Breast epithelium (tissue), 4 donors: ENCODE data around the gene NOS1AP. TPM values are rescaled to one million over a fixed set of nuclear protein-coding genes. Genes with fewer than 3 reads are reported as not detected.

ENCODE experiments used
- DNase-seq, 2 donors: peaks; one replicate each; pipeline ENCODE4 v3.0.0-alpha.2; 2019; ENCODE audit warnings: low spot score in 2 of 2
- H3K27ac ChIP-seq, 2 donors: fragments of 200-600 bp; sonication (generic) in 1 of 2; one replicate each; pipeline ENCODE4 v1.5.1; 2016 to 2019; ENCODE audit warnings: mild to moderate bottlenecking in 1 of 2
- H3K27me3 ChIP-seq, 2 donors: fragments of 200-600 bp; sonication (generic) in 1 of 2; one replicate each; pipeline versions ENCODE4 v1.5.1 to v1.6.0; 2017 to 2019; ENCODE audit warnings: control low read depth in 1 of 2, mild to moderate bottlenecking in 1 of 2
- H3K36me3 ChIP-seq: fragments of 200-600 bp; one replicate; pipeline ENCODE4 v1.5.1; 2019
- H3K4me1 ChIP-seq, 2 donors: fragments of 200-600 bp; sonication (generic); one replicate each; pipeline ENCODE4 v1.5.1; 2016 to 2019; ENCODE audit warnings: control low read depth in 1 of 2
- H3K4me3 ChIP-seq, 3 donors: fragments of 200-600 bp; sonication (generic); 1 replicate in 2 of 3; 2 replicates in 1 of 3; pipeline ENCODE4 v1.5.1; 2016 to 2019; ENCODE audit warnings: mild to moderate bottlenecking in 3 of 3, moderate library complexity in 2 of 3
- H3K9me3 ChIP-seq, 2 donors: fragments of 200-600 bp; sonication (generic) in 1 of 2; one replicate each; pipeline ENCODE4 v1.5.1; 2016 to 2019; ENCODE audit warnings: control low read depth in 1 of 2
- POLR2A ChIP-seq: fragments of 450-650 bp; IDR thresholded peaks from one replicate; pipeline ENCODE4 v1.6.1; 2016; ENCODE audit warnings: antibody characterized with exemption, mild to moderate bottlenecking, moderate library complexity
- POLR2AphosphoS5 ChIP-seq, 3 donors: sonication (generic); formaldehyde crosslinking; IDR thresholded peaks; one replicate each; pipeline ENCODE4 v1.6.1; 2017; ENCODE audit warnings: antibody characterized with exemption in 3 of 3
- intact Hi-C: fragments of 100-400 bp; cut with DNase I; formaldehyde crosslinking; loops from one replicate; pipeline ENCODE4 v1.15.1; 2023; ENCODE audit warnings: low total_unique reads
- total RNA-seq, 3 donors: library from RNA; depleted of rRNA; stranded (reverse); fragments of >200 nt; gene quantifications; one replicate each; pipeline ENCODE4 v1.1.0, GENCODE V29; 2016
- TF ChIP-seq, protein P1 (sequence below), 3 donors: fragments of 450-650 bp; IDR thresholded peaks; one replicate each; pipeline ENCODE4 v1.5.1; 2016 to 2017; ENCODE audit warnings: antibody characterized with exemption in 3 of 3, mild to moderate bottlenecking in 3 of 3, moderate library complexity in 3 of 3

NOS1AP gene
- total RNA-seq, 3 donors from 2014 or later: 2.2 to 17.6 (median 11.8) TPM

DNA sequence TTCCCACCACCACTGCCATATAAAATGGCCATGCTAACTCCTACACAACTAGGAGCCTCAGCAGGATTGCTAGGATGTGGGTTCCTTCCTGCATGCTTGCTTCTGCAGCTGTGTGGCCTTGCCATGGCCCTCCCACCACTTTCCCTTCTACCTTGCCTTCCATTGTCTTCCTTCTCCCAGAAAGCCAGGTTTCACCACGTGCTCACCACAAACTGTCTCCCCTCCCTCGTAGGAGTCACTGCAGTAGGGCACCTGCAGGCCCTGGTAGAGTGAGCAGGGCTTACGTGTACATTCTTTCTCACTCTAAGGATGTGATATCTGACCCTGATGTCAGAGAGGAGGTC, 315.8 kb downstream of the NOS1AP start:
- H3K27ac ChIP-seq: no peak overlapping the region
- H3K4me1 ChIP-seq: no peaks in the 10 kb centered on the region
- no peak overlapping the region for H3K4me3 ChIP-seq
- TF ChIP-seq POLR2A (no peak), POLR2AphosphoS5 (IDR thresholded peaks at IDR 0.05) (no peak)
- TF ChIP-seq, protein P1, sequence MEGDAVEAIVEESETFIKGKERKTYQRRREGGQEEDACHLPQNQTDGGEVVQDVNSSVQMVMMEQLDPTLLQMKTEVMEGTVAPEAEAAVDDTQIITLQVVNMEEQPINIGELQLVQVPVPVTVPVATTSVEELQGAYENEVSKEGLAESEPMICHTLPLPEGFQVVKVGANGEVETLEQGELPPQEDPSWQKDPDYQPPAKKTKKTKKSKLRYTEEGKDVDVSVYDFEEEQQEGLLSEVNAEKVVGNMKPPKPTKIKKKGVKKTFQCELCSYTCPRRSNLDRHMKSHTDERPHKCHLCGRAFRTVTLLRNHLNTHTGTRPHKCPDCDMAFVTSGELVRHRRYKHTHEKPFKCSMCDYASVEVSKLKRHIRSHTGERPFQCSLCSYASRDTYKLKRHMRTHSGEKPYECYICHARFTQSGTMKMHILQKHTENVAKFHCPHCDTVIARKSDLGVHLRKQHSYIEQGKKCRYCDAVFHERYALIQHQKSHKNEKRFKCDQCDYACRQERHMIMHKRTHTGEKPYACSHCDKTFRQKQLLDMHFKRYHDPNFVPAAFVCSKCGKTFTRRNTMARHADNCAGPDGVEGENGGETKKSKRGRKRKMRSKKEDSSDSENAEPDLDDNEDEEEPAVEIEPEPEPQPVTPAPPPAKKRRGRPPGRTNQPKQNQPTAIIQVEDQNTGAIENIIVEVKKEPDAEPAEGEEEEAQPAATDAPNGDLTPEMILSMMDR (IDR thresholded peaks at IDR 0.05): no peak
- H3K9me3 ChIP-seq: no peaks in the 10 kb centered on the region
- intact Hi-C loops: no loop called here
- no peak for DNase-seq
- no peaks in the 10 kb centered on the region for H3K36me3 ChIP-seq
- no peaks in the 10 kb centered on the region for H3K27me3 ChIP-seq

DNA sequence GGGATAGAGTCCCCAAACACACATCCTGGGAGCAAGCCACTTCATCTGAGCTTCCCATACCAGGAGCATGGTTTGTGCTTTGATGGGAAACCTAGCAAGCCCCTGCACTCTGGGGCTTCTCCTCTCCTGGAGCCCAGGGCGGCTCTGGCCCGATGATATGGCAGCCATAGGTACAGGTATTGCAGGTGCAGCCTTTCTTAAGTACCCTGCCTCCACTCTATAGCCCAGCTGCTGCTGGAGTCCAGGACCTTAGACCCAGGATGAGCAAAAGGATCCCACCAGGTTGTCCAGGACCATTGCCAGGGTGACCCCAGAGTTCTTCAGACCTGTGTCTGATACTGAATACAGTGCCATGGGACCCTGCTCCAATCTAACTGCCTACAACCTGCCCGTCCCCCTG, 316.2 kb downstream of the NOS1AP start:
- Histone ChIP-seq H3K36me3 (no peaks in the 10 kb centered on the region), H3K27ac (no peak overlapping the region), H3K9me3 (no peaks in the 10 kb centered on the region), H3K4me1 (no peaks in the 10 kb centered on the region), H3K27me3 (no peaks in the 10 kb centered on the region), H3K4me3 (no peak overlapping the region)
- no peak for DNase-seq
- no peak for TF ChIP-seq POLR2AphosphoS5 (IDR thresholded peaks at IDR 0.05)
- TF ChIP-seq POLR2A: no peak
- TF ChIP-seq, protein P1 (IDR thresholded peaks at IDR 0.05): no peak
- intact Hi-C loops: no loop called here

DNA sequence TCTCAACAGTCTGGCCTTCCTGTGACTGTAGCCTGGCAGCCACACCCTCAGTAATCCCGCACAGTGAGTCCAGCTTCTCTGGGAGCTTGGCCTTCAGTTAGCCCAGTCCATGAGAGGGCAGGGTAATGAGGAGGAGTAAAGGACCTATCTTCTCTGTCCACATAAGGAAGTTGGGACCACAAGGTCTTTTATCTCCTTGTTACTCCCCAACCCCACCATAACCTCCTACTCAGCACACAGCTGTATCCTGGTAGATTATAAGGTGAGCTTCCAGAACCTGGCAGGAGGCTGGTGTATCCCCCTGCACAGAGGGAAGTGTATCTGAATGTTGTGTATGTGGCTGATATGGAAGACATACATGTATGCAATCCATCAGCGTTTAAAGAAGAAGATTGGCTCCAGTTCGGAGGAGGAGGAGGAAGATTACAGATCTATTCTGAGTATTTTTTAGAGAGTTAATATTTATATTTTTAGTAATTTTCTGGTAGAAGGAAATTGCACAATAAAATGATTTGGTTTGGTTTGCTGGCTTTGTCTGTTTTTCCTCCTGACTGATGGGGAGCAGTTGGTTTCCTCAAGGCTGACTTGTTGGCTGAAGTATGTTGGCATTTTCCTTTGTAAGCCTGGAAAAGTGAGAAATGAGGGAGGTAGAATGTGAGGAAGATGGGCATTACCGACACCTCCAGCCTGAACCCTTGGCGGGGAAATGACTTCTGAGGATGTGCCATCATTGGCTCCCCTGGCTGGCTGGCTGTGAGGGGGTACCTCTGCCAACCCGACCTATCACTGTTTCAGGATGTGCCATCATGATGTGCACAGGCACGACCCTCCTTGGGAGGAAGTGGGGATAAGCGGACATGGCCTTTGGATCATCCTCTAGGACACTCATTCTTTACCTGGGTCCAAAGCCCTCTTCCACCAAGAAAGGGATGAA, 317.1 kb downstream of the NOS1AP start:
- Histone ChIP-seq H3K4me1 (no peaks in the 10 kb centered on the region), H3K4me3 (no peak overlapping the region), H3K27ac (no peak overlapping the region), H3K9me3 (no peaks in the 10 kb centered on the region), H3K27me3 (no peaks in the 10 kb centered on the region), H3K36me3 (no peaks in the 10 kb centered on the region)
- no peak for DNase-seq
- no peak for TF ChIP-seq POLR2AphosphoS5 (IDR thresholded peaks at IDR 0.05)
- no peak for TF ChIP-seq POLR2A
- TF ChIP-seq, protein P1 (IDR thresholded peaks at IDR 0.05): no peak
- intact Hi-C loops: no loop called here

DNA sequence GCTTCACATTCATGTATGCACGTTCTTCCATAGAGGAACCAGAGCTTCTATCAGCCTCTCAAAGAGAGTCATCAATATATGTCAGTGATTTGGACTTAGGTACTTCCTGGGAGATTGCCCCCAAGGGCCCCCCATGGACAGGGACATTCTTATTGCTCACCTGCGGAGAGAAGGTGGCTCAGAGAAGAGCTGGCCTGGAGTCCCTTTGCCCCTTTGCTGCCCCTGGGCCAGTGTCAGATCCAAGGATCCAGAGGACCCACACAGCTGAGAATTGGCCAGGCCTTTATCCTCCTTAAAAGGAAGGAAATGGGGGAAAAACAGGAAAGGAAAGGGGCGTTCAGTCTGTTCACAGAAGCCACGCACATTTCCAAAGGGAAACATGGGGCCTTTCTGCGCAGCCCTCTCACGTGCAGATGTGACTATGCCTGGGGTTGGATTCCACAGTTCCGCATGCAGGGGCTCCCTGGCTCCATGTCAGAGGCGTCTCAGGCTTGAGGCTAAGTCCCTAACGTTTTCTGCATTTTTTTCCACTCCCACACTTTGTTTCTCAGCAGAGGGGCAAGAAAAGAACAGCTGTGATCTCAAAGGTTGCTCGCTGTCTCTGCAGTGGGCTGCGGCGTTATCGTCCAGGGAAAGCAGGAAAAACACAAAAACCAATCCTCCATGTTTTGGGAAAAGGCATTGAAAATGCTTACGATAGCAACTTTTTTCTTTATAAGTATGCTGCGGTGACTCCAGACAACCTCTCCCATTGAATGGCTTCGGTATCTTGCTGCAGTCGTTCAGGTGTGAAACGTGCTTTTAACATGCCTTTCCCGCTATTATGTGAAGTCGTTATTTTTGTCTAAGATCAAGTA, 318.0 kb downstream of the NOS1AP start:
- H3K9me3 ChIP-seq: no peaks in the 10 kb centered on the region
- no peak overlapping the region for H3K27ac ChIP-seq
- no peaks in the 10 kb centered on the region for H3K4me1 ChIP-seq
- H3K4me3 ChIP-seq: no peak overlapping the region
- DNase-seq: no peak
- H3K27me3 ChIP-seq: no peaks in the 10 kb centered on the region
- TF ChIP-seq, protein P1 (IDR thresholded peaks at IDR 0.05): no peak
- TF ChIP-seq POLR2AphosphoS5 (IDR thresholded peaks at IDR 0.05) (no peak), POLR2A (no peak)
- no peaks in the 10 kb centered on the region for H3K36me3 ChIP-seq
- intact Hi-C loops: no loop called here
